Transverse colon (tissue), 4 donors: ENCODE measurements around the gene TYW1B. TPM values are rescaled to one million over a fixed set of nuclear protein-coding genes. Genes with fewer than 3 reads are reported as not detected.
"Not testable (repeated sequence)": the region's sequence is repeated elsewhere in the genome, so short reads cannot be mapped to it uniquely, and the experiment has no call there.

ENCODE experiments used
- DNase-seq: peaks from one replicate; pipeline ENCODE4 v3.0.0-alpha.2; 2019
- H3K27ac ChIP-seq, 4 donors: fragments of 200-600 bp; sonication (generic); 2 replicates each; pipeline ENCODE4 v1.5.1; 2016 to 2018; ENCODE audit warnings: inconsistent platforms in 4 of 4
- H3K27me3 ChIP-seq: fragments of 200-600 bp; sonication (generic); 2 replicates; pipeline ENCODE4 v1.5.1; 2017; ENCODE audit warnings: inconsistent platforms
- H3K36me3 ChIP-seq, 4 donors: fragments of 200-600 bp; sonication (generic); 2 replicates each; pipeline ENCODE4 v1.5.1; 2017 to 2019; ENCODE audit warnings: inconsistent platforms in 4 of 4
- H3K4me1 ChIP-seq, 4 donors: fragments of 200-600 bp; sonication (generic); 2 replicates each; pipeline ENCODE4 v1.5.1; 2017 to 2020; ENCODE audit warnings: inconsistent platforms in 4 of 4
- H3K4me3 ChIP-seq, 4 donors: fragments of 200-600 bp; sonication (generic); 1 replicate in 1 of 4; 2 replicates in 3 of 4; pipeline versions ENCODE4 v1.5.1 to v1.6.1; 2017 to 2019; ENCODE audit warnings: inconsistent platforms in 4 of 4
- H3K9me3 ChIP-seq, 2 donors: fragments of 200-600 bp; sonication (generic); 2 replicates each; pipeline ENCODE4 v1.5.1; 2017 to 2019; ENCODE audit warnings: inconsistent platforms in 2 of 2
- CTCF ChIP-seq, 5 experiments: fragments of 200-600 bp in 3 of 5; fragments of 450-650 bp in 2 of 5; sonication (generic) in 3 of 5; IDR thresholded peaks; 1 replicate in 2 of 5; 2 replicates in 3 of 5; pipeline ENCODE4 v1.5.1; 2016 to 2017; ENCODE audit warnings: antibody characterized with exemption in 5 of 5, inconsistent platforms in 3 of 5, mild to moderate bottlenecking in 2 of 5, moderate library complexity in 1 of 5
- EP300 ChIP-seq: sonication (generic); formaldehyde crosslinking; IDR thresholded peaks from one replicate; pipeline ENCODE4 v1.6.1; 2017; ENCODE audit warnings: antibody characterized with exemption, low read depth
- POLR2A ChIP-seq: fragments of 450-650 bp; IDR thresholded peaks from one replicate; pipeline ENCODE4 v1.6.1; 2016; ENCODE audit warnings: antibody characterized with exemption, mild to moderate bottlenecking, moderate library complexity
- POLR2AphosphoS5 ChIP-seq, 3 donors: sonication (generic); formaldehyde crosslinking; IDR thresholded peaks; one replicate each; pipeline ENCODE4 v1.6.1; 2016; ENCODE audit warnings: antibody characterized with exemption in 3 of 3
- WGBS, 2 donors: methylation state at CpG; one replicate each; pipeline ENCODE4 v1.1.5; 2018; ENCODE audit warnings: low coverage in 1 of 2; 5-methylcytosine and 5-hydroxymethylcytosine counted together
- in situ Hi-C, 4 donors: fragments of 200-750 bp; cut with MboI; loops; one replicate each; pipeline versions ENCODE4 v1.15.0 to v1.15.1; 2017; ENCODE audit warnings: low sequenced_read_pairs in 3 of 4, low pct_ligation_motif_present in 1 of 4, low pct_unique_long_range_greater_than_20kb in 1 of 4
- intact Hi-C: fragments of 100-400 bp; cut with DNase I; formaldehyde crosslinking; loops from one replicate; pipeline ENCODE4 v1.15.1; 2023; ENCODE audit warnings: low total_unique reads
- total RNA-seq, 4 donors: library from RNA; depleted of rRNA; stranded (reverse); fragments of >200 nt; gene quantifications; one replicate each; pipeline ENCODE4 v1.1.0, GENCODE V29; 2016

Gene TYW1B
- total RNA-seq, 4 donors from 2014 or later, result 3.7 to 12.1 (median 9.6) TPM

DNA sequence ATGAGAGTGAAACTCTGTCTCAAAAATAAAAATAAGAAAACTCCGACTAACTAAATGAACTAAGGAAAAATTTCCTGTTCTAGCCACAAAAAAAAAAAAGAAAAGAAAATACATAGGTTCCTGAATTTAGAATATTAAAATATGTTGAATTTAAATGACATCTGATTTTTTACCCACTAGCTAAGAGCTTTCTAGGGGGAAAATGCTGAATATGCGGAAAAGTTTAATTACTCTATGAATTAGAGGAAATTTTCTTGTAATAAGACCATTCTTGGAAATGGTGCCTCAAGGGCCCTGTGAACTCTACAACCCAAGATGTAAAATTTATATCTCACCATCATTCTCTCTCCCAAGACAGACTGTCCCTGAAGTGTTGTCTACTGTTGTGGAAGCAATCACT lies 250.9 kb downstream of the TYW1B start:
- Histone ChIP-seq H3K27me3 (no peaks in the 10 kb centered on the region), H3K27ac (no peak overlapping the region), H3K4me1 (no peaks in the 10 kb centered on the region), H3K9me3 (no peaks in the 10 kb centered on the region), H3K36me3 (no peaks in the 10 kb centered on the region), H3K4me3 (no peak overlapping the region)
- 93 to 97% methylated on average over 2 of the region's 2 CpGs for WGBS, 2 donors
- intact Hi-C loops (no loop called here), in situ Hi-C loops (no loop called here)
- no peak for DNase-seq
- no peak for TF ChIP-seq POLR2A
- no peak for TF ChIP-seq POLR2AphosphoS5 (IDR thresholded peaks at IDR 0.05)
- no peak for TF ChIP-seq EP300
- TF ChIP-seq CTCF (IDR thresholded peaks at IDR 0.05), result no peak

- H3K4me3 ChIP-seq, DNase-seq, intact Hi-C loops, H3K27me3 ChIP-seq, H3K4me1 ChIP-seq, H3K36me3 ChIP-seq, H3K27ac ChIP-seq, in situ Hi-C loops: not testable (repeated sequence)
- WGBS, 2 donors, result 69 to 93% methylated on average over 2 to 3 of the region's 3 CpGs
- H3K9me3 ChIP-seq, result peaks cover 9 to 17% of the 10 kb centered on the region in 2 donors
Observed at GRCh38 chr7:72561988-72562387, 266.0 kb downstream of the TYW1B start.

GRCh38 chr7:72559546-72559945 lies 268.5 kb downstream of the TYW1B start:
- H3K4me3 ChIP-seq, H3K27me3 ChIP-seq, DNase-seq, intact Hi-C loops, H3K36me3 ChIP-seq, in situ Hi-C loops, H3K4me1 ChIP-seq, H3K27ac ChIP-seq: not testable (repeated sequence)
- 61 to 80% methylated on average over 1 to 3 of the region's 4 CpGs for WGBS, 2 donors
- H3K9me3 ChIP-seq, result peaks cover 9 to 17% of the 10 kb centered on the region in 2 donors

DNA sequence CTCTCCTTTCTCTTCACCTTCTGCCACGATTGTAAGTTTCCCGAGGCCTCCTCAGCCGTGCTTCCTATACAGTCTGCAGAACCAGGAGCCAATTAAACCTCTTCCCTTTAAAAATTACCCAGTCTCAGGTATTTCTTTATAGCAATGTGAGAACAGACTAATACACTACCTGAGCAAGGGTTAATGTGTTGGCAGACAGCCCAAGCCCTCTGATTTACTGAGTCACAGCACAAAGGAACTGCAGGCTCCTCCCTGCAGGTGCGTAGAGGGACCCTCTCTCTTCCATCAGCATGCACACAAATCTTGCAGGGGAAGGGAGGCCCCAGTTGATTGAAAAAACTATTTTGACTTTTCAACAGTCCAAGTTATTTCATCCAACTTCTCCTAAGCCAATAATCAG lies 271.3 kb downstream of the TYW1B start:
- H3K27me3 ChIP-seq, DNase-seq, in situ Hi-C loops, H3K4me1 ChIP-seq, H3K4me3 ChIP-seq, H3K9me3 ChIP-seq, H3K36me3 ChIP-seq, H3K27ac ChIP-seq, intact Hi-C loops: not testable (repeated sequence)
- WGBS, 2 donors, result 57 to 60% methylated on average over 1 to 4 of the region's 4 CpGs

DNA sequence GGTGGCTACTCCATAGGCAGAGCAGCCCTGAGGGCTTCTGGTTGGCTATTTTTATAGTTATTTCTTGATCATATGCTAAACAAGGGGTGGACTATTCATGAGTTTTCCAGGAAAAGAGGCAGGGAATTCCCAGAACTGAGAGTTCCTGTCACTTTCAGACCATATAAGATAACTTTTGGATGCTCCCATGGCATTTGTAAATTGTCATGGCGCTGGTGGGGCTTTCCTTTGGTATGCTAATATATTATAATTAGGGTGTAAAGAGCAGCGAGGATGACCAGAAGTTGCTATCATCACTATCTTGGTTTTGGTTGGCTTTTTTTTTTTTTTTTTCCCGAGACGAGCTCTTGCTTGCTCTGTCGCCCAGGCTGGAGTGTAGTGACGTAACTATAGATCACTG lies 272.8 kb downstream of the TYW1B start:
- H3K27me3 ChIP-seq, H3K4me1 ChIP-seq, DNase-seq, in situ Hi-C loops, H3K36me3 ChIP-seq, H3K27ac ChIP-seq, H3K4me3 ChIP-seq, H3K9me3 ChIP-seq, intact Hi-C loops: not testable (repeated sequence)
- 76 to 88% methylated on average over 6 of the region's 6 CpGs for WGBS, 2 donors

DNA sequence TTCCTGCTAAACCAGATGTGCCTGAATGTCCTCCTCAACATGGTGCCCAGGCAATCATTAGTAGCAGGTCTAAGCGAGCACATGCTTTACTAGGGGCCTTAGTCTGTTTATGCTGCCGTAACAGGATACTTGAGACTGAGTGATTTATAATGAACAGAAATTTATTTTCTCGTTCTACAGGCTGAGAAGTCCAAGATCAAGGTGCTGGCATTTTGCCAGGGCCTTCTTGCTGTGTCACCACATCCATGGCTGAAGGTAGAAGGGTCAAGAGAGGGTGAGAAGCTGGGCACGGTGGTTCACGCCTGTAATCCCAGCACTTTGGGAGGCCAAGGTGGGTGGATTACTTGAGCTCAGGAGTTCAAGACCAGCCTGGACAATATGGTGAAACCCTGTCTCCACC lies 273.6 kb downstream of the TYW1B start:
- H3K9me3 ChIP-seq, H3K4me1 ChIP-seq, H3K27me3 ChIP-seq, H3K36me3 ChIP-seq, in situ Hi-C loops, H3K27ac ChIP-seq, H3K4me3 ChIP-seq, intact Hi-C loops, DNase-seq: not testable (repeated sequence)
- WGBS, 2 donors, result 77 to 100% methylated on average over 1 to 3 of the region's 5 CpGs

DNA sequence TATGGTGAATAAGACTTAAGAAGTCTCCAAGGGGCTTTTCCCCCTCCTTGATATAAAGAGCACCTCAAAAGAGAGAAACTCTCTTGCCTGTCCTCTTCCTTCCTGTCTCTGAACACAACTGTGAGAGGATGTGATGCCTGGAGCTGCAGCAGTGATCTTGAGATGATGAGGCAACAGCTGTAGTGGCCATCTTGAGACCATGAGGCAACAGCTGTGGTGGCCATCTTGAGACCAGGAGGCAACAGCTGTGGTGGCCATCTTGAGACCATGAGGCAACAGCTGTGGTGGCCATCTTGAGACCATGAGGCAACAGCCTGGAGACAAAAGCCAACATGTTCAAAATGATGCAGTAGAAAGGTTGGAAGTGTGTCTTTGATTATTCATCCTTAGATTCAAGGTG lies 277.5 kb downstream of the TYW1B start:
- H3K9me3 ChIP-seq, result not testable (repeated sequence)

GRCh38 chr7:72546586-72547237 lies 281.3 kb downstream of the TYW1B start:
- DNase-seq, H3K4me1 ChIP-seq, in situ Hi-C loops, H3K27ac ChIP-seq, H3K9me3 ChIP-seq, intact Hi-C loops, H3K36me3 ChIP-seq, H3K4me3 ChIP-seq, H3K27me3 ChIP-seq: not testable (repeated sequence)
- 41% methylated on average over 9 of the region's 9 CpGs; no CpG with 5 or more reads in 1 of the 2 donors for WGBS, 2 donors

More for the DNA sequence above, 277.5 kb downstream of the TYW1B start:
- in situ Hi-C loops, H3K36me3 ChIP-seq, H3K4me1 ChIP-seq, H3K4me3 ChIP-seq, intact Hi-C loops, H3K27me3 ChIP-seq, DNase-seq, H3K27ac ChIP-seq: not testable (repeated sequence)

GRCh38 chr7:72544531-72544930 lies 283.5 kb downstream of the TYW1B start:
- DNase-seq, H3K27ac ChIP-seq, H3K27me3 ChIP-seq, H3K9me3 ChIP-seq, H3K4me1 ChIP-seq, in situ Hi-C loops, H3K36me3 ChIP-seq, H3K4me3 ChIP-seq, intact Hi-C loops: not testable (repeated sequence)
- 63% methylated on average over 2 of the region's 2 CpGs; no CpG with 5 or more reads in 1 of the 2 donors for WGBS, 2 donors
